SIG-M5 treated with dmso at 0.1 percent for 504 hours (cell line): ENCODE data around the gene PTTG1.

ENCODE experiments used
- DNase-seq: peaks from one replicate; lab custom pipeline; 2025; ENCODE audit not compliant: unreplicated experiment; lab: John Stamatoyannopoulos, UW

Gene PTTG1

GRCh38 chr5:160421625-160422258 is at the start of gene PTTG1:
Gene PTTG1 (plus strand): TSS chr5:160421855. CDS start chr5:160422313, 458 bp downstream.
- DNase-seq: peak; percentile 94

DNA sequence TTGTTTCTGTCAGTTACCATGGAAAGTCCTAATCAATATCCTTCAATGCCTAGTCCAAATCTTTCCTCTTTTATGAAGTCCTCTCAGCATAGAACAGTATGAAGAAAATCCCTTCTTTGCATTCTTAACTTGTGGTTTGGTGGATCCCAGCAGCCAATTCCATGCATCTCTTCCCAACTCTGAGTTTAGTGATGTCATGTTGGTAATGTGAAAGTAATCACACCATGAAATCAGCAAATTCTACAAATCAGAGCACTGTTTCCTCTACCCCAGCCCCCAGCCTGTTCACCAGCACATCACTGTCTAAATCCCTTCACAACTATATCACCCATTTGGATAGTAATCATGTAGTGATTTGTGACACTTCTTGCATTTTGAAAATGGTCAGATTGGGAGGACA is 46.5 kb upstream of the PTTG1 start:
- DNase-seq: no peak

GRCh38 chr5:160375701-160376100 is 46.0 kb upstream of the PTTG1 start:
- no peak for DNase-seq

- DNase-seq: no peak
Observed at GRCh38 chr5:160376416-160376815, 45.2 kb upstream of the PTTG1 start.

GRCh38 chr5:160377651-160378050 is 44.0 kb upstream of the PTTG1 start:
- no peak for DNase-seq

DNA sequence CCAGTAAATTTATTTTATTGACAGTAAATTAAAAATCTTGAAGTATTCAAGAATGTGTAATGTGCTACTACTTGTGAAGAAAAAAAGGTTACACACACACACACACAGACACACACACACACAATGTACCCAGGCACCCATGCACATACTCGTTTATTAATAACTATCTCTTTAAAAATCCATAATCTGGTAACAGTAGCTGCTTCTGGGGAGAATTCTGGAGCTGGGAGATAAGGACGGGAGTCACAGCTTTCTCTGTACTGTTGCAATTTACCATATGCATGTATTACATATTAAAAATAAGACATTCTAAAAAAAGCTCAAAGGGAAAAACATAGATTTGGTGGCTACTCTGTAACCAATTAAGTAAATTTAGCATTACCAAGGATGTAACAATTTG is 43.3 kb upstream of the PTTG1 start:
- DNase-seq: no peak

- no peak for DNase-seq
Observed at GRCh38 chr5:160379511-160379910, 42.1 kb upstream of the PTTG1 start.

DNA sequence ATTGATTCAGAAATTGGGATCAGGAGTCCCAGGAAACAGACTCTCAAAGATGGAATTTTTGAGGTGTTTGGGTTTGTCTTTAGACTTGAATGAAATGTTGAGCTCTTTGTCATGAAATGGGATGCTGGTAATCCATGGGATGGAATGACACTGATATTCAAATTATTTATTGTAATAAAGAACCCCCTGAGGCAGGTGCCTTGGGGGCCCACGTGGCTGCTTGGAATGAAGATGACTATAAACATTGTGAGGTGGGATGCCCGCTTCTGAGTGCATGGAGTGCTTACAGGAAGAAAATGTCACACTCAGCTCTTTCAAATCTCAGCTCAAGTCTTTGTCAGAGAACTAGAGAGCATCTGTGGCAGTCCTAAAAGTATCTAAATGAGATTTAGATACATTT is 41.6 kb upstream of the PTTG1 start:
- no peak for DNase-seq

GRCh38 chr5:160382346-160382745 is 39.3 kb upstream of the PTTG1 start:
- DNase-seq: no peak

DNA sequence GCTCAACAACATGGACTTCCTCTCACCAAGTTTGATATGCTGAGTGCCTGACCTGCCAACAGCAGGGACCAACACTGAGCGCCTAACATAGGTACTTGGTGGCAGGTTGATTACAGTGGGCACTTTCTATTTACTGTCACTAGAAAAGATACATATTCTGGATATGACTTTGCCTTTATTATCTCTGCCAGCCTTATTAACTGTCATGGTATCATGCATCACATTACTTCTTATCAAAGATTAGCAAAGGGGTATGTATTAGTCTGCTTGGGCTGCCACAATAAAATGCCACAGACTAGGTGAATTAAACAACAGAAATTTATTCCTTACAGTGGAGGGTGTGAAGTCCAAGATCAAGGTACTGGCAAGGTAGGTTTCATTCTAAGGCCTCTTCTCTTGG is 37.0 kb upstream of the PTTG1 start:
- no peak for DNase-seq

DNA sequence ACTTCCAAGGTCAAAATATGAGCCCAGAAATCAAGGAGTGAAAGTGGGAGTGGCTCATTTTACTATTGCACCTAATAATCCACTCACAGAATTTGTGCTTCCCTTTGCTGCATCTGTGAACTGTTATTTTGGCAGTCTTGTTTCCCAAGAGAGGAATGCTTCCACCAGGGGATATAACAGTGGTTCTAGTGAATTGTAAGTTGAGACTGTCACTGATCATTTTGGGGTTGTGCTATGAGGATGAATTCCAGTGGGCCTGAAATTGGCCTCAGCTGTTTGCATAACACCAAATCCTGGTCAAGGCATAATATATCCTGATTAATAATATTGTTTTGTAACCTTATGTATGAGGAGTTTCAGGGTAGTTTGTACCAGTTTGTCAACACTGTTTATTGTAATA is 36.2 kb upstream of the PTTG1 start:
- DNase-seq: no peak

- no peak for DNase-seq
Observed at GRCh38 chr5:160387445-160387844, 34.2 kb upstream of the PTTG1 start.

DNA sequence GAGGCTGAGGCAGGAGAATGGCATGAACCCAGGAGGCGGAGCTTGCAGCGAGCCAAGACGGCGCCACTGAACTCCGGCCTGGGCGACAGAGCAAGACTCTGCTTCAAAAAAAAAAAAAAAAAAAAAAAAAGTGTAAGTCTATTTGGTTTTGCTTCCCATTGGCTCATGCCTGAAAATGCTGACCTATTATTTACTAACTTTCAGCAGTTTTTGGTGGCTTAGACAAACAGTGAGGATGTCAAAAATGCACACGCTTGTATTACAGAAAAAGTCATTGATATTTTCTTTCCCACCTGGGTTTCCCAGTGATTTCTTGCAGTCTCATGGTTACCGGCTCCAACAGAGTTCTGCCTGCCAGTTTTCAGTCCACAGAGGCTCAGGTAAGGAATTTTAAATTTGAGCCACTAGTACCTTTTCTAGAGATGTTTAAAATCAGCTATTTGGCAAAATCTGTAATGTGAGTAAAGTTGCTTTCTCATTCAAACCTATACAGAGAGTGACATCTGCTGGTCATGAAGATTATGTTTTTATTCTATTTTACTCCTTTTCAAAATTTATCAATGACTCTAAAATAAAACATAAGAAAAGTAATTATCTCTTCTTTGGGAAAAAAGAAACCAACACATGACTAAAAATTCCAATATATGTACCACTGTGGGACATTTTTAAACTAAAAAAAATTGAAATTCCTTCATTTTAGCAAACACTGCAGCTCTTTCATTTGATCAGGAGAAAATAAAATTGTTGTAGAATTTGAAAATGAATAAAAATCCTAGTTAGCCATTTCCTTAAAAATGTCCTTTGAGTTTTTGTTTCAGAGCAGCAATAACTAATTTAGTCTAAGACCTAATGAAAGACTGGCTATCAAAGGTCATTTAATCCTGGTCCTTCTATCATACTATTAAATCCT is 30.6 kb upstream of the PTTG1 start:
- DNase-seq: peak; percentile 22

GRCh38 chr5:160395111-160395510 is 26.5 kb upstream of the PTTG1 start:
- DNase-seq: no peak

GRCh38 chr5:160397492-160397891 is 24.2 kb upstream of the PTTG1 start:
- no peak for DNase-seq

DNA sequence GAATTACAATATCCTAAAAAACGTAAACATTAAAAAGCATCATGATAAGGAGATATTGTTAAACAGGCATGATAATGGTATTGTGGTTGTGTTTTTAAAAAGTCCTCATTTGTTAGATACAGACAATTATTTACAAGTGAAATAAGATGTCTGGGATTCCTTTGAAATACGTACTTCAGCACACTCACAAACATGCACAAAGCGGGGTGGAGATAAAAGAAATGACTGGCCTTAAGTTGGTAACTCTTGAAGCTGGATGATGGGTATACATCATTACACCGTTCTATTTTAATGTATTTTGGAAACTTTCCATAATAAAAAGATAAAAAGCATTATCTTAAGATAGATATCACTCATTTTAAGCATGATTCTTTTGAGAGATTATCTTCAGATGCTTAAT is 22.8 kb upstream of the PTTG1 start:
- DNase-seq: no peak

- peak; percentile 91 for DNase-seq
Observed at GRCh38 chr5:160399402-160400353, 22.0 kb upstream of the PTTG1 start, which contains the start of gene FAM200C. Gene FAM200C (minus strand): TSS chr5:160400054. CDS start chr5:160395490, 4,564 bp downstream.

DNA sequence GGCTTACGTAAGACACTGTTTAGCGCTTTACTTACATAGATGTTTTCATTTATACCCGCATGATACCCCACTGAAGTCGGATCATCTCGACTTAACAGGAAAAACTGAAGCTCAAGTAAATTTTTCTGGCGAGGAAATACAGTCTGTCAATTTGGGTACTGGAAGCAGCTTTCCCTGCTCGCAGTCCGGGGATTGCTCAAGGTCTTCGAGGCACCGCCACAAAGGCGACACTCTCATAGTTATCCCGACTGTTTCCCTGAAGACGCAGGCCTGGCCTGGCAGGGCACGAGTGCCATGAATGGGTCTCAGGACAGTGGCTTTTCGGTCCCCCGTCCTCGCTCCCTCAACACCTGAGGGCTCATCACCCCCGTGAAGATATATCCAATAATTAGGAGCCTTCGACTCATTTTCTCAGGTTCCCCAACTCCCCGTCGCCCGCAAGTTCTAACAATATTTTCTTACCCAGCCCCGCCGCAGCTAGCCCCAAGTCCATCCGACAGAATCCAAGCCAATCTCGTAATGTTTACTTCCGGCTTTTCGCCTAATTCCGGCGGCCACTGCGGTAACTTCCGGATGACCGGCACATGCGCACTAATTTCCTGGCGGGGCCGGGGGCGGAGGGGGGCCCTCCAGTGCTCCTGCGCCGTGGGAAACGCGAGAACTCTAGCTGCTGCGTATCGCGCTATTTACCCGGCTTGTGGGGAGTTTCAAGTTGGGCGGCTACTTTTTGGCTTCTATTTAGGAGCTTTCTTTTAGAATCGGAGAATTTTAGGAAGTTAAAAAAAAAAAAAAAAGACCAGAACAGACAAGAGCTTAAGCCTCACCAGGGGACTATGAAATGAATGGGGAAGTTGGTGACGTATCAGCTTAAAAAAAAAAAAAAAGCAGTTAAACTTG is 2.8 kb upstream of the PTTG1 start, which contains the start of gene SLU7:
SLU7 (minus strand) TSS at position 521 of the 897 bp plus-strand sequence. CDS start 3,787 bp downstream, outside the sequence.
- DNase-seq: peak; percentile 96

DNA sequence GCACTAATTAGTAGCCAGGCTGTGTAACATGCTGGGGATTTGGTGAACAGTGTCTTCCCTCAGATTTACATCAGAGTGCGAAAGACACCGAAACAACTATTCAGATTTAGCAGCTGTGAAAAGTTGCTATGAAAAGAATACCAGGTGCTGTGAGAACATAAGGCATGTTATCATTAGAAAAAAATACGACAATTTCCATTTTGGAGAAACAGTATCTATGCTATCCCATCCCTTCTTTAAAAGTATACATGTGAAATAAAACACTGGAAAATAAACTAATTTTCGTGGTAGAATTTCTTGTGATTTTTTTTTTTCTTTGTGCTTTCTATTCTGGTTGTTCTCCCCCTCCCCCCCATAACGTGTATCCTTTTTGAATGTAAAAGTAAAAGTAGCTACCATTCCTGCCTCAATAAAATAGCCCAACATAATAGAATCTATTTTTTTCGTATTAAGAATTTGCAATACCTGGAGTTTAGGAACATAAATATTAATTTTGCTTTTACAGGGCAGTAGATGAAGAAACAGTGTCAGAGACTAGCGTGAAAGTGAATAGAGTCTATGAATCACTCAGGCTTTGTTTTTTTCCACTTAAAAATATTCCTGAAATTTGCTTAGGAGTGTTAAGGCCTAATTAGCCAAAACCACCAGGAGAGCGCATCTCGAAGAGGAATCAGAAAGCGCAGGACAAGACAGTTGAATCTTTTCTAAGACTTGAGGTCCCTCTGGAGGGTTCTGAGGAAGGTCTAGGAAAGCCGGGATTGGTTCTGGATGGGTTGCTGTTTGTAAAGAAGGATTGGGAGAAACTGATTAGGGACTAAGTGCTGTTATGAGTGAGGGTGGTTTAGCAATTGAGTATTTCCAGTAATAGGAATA is 2.0 kb upstream of the PTTG1 start:
- DNase-seq: no peak
